ENCODE results near the gene TRAF5.
A peak's percentile ranks its signal among the peaks of the same experiment; 100 is the strongest.

Gene TRAF5, protein sequence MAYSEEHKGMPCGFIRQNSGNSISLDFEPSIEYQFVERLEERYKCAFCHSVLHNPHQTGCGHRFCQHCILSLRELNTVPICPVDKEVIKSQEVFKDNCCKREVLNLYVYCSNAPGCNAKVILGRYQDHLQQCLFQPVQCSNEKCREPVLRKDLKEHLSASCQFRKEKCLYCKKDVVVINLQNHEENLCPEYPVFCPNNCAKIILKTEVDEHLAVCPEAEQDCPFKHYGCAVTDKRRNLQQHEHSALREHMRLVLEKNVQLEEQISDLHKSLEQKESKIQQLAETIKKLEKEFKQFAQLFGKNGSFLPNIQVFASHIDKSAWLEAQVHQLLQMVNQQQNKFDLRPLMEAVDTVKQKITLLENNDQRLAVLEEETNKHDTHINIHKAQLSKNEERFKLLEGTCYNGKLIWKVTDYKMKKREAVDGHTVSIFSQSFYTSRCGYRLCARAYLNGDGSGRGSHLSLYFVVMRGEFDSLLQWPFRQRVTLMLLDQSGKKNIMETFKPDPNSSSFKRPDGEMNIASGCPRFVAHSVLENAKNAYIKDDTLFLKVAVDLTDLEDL

DNA sequence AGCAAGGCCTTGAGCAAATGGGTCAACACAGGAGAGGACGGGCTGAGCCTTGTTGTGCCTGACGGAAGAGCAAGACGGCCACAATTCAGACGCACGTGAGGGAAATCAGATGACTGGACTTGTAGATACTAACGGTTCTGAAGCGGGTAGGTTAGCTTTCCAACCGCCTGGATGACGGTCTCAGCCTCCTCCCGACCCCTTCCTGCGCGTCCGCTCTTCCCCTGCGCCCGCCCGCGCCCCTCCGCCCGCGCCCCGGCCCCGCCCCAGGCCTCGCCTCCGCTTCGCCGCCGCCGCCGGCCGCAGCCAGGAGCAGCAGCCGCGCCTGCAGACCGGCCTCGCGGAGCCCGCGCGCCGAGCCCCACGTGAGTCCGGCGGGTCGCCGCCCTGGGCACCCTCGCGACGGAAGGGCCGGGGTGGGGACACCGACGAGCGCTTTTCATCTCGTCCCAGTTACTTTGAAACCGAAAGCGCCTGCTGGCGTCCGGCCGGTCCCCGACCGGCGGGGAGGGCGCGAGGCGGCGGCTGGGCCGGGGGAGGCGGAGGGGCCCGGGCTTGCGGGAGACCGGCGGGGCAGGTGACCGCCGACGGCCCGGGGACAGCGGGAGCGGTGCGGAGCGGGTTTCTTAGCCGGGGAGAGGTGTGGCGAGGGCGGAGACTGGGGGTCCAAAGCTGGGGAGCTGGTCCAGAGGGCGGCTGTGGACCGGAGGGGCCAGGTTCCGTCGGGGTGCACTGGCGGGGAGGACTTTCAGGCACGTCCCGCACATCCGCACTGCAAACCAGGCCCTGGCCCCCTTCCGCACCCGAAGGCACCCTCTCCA is at the start of gene TRAF5:
Gene TRAF5 (plus strand): TSS at position 306 of the 818 bp plus-strand sequence. CDS start 26,407 bp downstream, outside the sequence.
- CTCF ChIA-PET, result interaction anchor here (1.0 to 9.6 kb wide), 7 partner anchors 12 to 328 kb away, joined by 3 to 170 read pairs (median 4); no protein-coding TSS in a partner anchor
- TF ChIP-seq, protein P1, sequence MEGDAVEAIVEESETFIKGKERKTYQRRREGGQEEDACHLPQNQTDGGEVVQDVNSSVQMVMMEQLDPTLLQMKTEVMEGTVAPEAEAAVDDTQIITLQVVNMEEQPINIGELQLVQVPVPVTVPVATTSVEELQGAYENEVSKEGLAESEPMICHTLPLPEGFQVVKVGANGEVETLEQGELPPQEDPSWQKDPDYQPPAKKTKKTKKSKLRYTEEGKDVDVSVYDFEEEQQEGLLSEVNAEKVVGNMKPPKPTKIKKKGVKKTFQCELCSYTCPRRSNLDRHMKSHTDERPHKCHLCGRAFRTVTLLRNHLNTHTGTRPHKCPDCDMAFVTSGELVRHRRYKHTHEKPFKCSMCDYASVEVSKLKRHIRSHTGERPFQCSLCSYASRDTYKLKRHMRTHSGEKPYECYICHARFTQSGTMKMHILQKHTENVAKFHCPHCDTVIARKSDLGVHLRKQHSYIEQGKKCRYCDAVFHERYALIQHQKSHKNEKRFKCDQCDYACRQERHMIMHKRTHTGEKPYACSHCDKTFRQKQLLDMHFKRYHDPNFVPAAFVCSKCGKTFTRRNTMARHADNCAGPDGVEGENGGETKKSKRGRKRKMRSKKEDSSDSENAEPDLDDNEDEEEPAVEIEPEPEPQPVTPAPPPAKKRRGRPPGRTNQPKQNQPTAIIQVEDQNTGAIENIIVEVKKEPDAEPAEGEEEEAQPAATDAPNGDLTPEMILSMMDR (IDR thresholded peaks at IDR 0.05; ENCODE audit: control extremely low read depth, extremely low read depth, low read depth, missing control alignments), result no peak
- POLR2A ChIA-PET, result no interaction called here
- DNase-seq (ENCODE audit: extremely low spot score), result peak; percentile 69

DNA sequence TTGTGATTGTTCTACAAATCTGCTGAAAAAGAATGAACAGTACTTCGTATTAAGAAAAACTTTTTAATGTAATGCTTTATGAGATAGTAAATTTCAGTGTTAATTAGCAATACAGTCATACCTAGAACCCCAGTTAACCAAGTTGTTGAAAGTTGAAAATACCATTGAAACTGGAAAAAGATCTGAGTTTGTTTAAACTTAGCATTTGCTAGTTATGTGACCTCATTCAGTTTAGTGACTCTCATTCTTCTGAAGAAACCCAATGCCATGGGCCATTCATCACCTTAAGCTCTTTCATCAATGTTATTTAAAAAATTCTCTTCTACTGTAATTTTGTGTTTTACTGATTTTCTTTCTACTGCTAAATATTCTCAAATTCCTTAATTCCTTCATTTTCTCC is 47.3 kb upstream of the TRAF5 start:
- TF ChIP-seq, protein P1 (IDR thresholded peaks at IDR 0.05; ENCODE audit: control extremely low read depth, extremely low read depth, low read depth, missing control alignments), result no peak
- ChIA-PET POLR2A (no interaction called here), CTCF (no interaction called here)
- no peak for DNase-seq (ENCODE audit: extremely low spot score)

DNA sequence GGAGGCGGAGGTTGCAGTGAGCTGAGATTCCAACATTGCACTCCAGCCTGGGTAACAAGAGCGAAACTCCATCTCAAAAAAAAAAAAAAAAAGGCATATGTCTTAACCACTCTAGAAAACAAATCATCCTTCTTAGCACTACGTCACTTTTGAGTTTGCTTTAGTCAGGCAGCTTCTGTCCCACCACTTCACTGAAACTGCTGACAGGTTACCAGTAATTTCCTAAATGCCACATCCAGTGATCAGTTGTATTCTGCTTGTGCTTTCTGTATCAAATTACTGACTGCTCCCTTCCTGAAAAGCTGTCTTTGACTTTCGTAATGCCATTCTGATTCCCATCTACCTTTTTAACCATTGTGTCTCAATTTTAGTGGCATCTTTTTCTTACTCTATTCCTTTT is 45.7 kb upstream of the TRAF5 start:
- no peak for DNase-seq (ENCODE audit: extremely low spot score)
- TF ChIP-seq, protein P1 (IDR thresholded peaks at IDR 0.05; ENCODE audit: control extremely low read depth, extremely low read depth, low read depth, missing control alignments), result no peak
- ChIA-PET POLR2A (no interaction called here), CTCF (no interaction called here)

DNA sequence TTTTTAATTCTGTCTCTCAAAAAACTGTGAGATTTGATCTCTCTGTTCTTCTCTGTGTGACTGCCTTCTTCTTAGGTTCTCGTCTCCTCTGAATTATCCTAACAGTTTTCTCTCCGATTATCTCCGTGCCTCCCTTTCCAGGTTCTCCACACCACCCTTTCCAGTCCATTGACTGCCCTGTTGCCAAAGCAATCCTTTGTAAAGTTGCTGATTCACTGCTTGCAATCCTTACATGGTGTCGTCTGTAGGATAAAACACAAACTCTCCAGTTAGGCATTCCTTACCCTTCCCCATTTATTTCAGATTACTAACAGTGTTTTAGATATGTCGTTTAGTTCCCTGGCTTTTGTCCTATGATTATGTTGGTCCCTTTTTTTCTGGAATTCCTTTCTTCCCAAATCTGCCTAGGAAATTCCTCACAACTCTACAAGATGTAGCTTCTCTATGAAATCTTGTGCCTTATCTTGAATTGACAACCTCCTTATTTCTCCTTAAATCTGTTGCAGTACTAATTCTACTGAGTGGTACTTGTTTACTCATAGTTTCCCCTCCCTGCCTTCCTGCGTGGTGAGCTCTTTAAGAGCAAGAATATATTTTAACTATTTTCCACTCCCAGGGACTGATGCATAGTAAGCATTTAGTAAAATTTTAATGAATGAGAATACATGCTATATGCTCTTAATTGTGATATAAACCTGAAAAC is 45.2 kb upstream of the TRAF5 start:
- TF ChIP-seq, protein P1 (IDR thresholded peaks at IDR 0.05; ENCODE audit: control extremely low read depth, extremely low read depth, low read depth, missing control alignments), result no peak
- DNase-seq (ENCODE audit: extremely low spot score), result no peak
- CTCF ChIA-PET, result no interaction called here
- POLR2A ChIA-PET, result no interaction called here

DNA sequence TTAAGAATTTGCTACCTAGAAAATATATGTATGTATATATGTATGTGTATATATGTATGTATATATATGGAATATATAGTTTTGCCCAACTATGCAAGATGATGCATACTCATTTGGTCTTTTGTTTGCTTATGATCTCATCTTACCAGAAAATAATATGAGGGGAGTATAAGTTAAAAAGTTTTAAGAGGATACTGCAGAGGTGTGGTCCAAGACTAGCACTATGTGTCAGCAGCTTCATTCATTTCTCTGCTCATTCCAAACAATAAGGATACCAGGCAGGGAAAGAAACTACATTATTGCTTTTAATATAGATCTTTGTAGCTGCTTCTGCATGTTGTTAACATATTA is 44.6 kb upstream of the TRAF5 start:
- ChIA-PET POLR2A (no interaction called here), CTCF (no interaction called here)
- TF ChIP-seq, protein P1 (IDR thresholded peaks at IDR 0.05; ENCODE audit: control extremely low read depth, extremely low read depth, low read depth, missing control alignments), result no peak
- DNase-seq (ENCODE audit: extremely low spot score), result no peak

DNA sequence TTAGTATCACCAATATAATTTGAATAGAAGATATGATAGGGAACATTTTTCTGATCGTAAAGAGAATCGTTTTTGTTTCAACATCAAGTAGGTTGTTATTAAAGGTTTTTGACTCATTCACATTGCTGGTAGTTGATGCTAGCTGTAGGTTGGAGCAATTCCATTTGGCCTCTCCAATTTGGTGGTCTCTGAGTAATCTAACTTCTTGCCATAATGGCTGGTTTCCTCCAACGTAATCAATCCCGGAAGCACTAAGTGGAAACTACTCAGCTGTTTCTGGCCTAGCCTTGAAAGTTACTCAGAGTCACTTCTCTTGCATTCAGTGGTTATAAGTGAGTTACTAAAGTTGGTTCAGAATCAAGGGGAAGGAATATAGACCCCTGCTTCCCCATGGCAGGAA is 41.4 kb upstream of the TRAF5 start:
- DNase-seq (ENCODE audit: extremely low spot score), result no peak
- POLR2A ChIA-PET, result no interaction called here
- CTCF ChIA-PET, result interaction anchor here (0.7 to 3.3 kb wide), 7 partner anchors 12 to 229 kb away, joined by 3 to 10 read pairs (median 3); no protein-coding TSS in a partner anchor
- TF ChIP-seq, protein P1 (IDR thresholded peaks at IDR 0.05; ENCODE audit: control extremely low read depth, extremely low read depth, low read depth, missing control alignments), result no peak
